Measurements from ENCODE around the gene STYX.
"Not testable (repeated sequence)": the region's sequence is repeated elsewhere in the genome, so short reads cannot be mapped to it uniquely, and the experiment has no call there.

The STYX gene

DNA sequence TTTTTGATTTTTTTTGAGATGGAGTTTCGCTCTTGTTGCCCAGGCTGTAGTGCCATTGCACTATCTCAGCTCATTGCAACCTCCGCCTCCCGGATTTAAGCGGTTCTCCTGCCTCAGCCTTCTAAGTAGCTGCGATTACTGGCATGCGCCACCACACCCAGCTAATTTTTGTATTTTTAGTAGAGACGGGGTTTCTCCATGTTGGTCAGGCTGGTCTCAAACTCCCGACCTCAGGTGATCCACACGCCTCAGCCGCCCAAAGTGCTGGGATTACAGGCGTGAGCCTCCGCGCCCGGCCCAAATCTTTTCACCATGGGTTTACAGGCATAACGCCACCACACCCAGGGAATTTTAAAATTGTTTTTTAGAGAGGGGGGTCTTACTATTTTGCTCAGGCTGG, 931 bp upstream of the STYX start:
- DNase-seq, result not testable (repeated sequence)

- DNase-seq, result no peak
Measured at GRCh38 chr14:52729585-52729924, 411 bp upstream of the STYX start.

DNA sequence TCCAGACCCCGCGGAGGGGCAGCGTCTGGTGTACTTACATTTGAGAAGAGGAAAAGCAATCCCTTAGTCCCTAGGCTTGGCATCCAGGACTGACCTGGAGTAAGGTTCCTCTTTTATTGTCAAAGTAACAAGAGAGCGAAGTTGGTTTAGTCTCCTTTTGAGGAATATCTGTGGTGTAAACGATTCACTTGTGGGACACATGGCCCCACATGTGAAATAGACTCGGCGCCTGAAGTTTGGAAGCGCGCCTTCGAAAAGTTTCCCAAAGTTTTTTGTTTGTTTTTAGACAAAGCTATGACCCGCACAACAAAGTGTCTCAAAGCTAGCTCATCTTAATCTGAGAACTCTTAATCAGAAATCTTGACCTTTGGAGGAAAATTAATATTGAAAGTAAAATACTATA, 744 bp downstream of the STYX start:
- no peak for DNase-seq

DNA sequence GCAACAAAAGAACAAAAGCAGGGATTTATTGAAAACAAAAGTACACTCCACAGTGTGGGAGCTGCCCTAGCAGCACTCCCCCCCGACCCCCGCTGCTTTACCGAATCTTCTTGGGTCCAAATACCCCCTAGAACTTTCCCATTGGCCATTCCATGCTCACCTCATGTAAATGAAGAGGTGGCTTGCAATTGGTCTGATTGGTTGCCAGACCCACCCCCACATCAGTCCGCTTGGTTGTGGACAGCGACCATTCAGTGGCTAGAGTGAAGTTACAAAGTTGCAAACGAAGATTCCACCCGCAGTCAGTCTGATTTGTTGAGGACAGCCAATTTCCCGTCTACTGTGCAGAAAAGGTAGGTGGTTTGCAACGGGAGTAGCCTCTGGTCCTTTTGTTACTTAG, 3.9 kb downstream of the STYX start:
- no peak for DNase-seq

DNA sequence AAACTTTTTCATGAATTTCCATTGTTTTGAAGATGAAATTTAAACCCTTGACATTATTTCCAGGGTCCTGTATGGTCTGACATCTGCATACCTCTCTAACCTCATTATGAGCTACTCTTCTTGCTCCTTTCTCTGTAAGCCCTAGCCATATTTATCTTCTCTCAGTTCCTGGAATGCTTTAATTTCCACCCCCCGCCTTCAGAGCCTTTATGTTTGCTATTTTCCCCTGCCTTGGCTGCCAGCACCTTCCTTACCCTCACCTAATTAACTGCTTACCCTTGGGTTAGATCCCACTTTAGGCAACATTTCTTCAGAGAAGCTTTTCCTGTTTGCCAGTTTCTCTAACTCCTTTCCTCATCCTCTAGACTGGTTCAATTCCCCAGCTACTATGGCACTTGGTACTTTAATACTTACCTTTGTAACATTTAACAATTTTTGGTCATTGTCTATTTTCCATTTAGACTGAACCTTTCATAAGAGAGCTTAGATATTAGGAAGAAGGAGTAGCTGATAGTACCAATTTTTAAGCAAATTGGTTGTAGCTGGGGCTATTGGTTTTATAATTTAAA, 6.0 kb downstream of the STYX start:
- no peak for DNase-seq

DNA sequence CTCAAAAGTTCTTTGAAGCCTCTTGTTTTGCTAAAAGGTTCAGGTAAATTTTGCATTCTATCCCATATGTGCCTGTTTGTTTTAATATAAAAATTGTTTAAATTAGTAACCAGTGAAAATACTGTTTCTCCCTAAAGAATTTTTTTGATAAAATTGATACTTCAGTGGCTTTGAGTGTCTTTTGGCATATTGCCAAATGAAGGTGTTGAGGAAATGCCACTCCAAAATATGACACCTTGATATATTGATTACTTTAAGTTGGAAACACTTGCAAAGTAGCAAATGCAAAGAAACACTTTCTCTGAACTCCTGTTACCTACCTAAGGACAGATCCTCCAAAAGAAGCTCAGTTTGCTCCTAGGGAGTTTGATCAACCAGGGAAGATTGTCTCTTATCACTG, 8.4 kb downstream of the STYX start:
- no peak for DNase-seq

DNA sequence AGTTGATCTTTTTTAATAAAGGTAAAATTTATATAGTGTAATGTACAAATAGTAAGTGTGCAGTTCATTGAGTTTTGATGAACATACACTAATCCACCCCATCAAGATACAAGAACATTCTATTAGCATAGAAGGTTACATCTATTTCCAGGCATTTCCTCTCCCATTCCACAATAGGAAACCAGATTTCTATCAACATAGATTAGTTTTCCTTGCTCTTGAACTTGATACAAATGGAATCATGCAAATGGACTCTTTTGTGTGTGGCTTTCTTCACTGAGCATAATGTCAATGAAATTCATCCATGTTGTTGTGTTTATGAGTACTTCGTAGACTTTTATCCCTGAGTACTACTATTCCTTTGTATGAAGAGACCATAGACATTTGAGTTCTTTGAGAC, 10.8 kb downstream of the STYX start:
- no peak for DNase-seq

DNA sequence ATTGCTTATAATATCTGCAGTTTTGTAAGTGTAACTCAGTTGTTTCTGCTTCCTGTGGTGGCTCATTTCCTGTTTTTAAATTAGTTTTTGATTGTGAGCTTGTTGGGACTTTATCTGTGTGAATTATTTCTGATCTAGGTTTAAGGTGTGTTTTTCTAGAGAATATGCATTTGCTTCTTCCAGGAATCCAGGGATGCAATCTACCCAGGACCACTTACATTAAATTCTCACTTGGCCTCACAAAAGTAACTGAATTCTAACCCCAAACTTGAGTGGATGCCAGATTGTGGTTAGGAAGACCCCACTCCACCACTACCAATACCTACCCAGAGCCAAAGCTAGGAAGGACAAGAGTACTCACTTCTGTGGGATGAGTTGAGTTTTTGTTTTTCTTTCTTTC, 11.9 kb downstream of the STYX start:
- no peak for DNase-seq

DNA sequence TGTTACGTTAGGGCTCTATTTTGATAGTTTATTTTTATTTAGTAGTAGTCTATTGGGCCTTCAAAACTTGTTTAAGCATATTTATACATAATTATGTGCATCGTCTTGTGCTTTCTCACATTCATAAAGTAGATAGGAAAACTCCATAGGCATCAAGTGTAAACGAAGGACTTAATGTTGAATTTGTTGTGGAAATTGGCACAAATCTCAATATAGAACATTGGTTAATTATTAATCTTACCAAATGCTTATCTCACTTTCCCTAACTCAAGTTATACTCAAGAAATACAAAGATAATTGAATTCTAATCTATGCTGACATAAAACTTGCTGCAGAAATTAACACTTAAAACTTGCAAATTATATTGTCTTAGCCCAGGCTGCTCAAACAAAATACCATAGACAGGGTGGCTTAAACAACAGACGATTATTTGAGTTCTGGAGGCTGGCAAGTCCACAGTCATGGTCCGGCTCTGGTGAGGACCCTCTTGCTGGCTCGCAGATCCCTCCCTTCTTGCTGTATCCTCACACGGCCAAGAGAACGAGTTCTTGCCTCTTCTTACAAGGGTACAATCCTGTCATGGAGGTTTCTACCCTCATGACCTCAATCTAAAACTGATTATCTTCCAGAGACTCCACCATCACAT, 18.8 kb downstream of the STYX start:
- DNase-seq, result no peak

DNA sequence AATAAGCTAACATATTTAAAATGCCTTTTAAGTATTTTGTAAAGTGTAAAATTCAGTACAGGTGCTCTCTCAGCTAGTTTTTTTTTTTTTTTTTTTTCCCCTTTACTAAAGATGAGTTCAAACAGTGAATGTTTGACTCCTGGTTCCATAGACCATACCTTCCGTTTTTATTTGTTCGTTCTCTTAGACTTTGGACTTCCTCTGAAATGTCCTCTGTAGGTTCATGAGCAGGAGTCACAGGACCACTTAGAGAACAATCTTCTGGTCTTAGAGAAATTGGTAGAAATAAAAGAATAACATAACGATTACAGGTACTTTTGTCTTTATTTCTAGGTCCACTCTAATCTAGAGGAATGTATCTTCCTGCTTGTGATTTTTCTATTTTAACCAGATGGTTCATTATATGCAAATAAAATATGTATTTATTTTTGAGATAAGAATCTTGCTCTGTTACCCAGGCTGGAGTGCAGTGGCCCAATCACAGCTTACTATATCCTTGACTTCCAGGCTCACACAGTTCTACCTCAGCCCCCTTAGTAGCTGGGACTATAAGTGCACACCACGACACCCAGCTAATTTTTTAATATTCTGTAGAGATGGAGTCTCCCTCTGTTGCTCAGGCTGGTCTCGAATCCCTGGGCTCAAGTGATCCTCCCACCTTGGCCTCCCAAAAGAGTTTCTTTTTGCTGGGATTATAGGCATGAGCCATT, 25.8 kb downstream of the STYX start:
- DNase-seq, result no peak

GRCh38 chr14:52759145-52759544, 29.2 kb downstream of the STYX start:
- DNase-seq, result no peak

- not testable (repeated sequence) for DNase-seq
Measured at GRCh38 chr14:52762923-52763322, 33.0 kb downstream of the STYX start.

DNA sequence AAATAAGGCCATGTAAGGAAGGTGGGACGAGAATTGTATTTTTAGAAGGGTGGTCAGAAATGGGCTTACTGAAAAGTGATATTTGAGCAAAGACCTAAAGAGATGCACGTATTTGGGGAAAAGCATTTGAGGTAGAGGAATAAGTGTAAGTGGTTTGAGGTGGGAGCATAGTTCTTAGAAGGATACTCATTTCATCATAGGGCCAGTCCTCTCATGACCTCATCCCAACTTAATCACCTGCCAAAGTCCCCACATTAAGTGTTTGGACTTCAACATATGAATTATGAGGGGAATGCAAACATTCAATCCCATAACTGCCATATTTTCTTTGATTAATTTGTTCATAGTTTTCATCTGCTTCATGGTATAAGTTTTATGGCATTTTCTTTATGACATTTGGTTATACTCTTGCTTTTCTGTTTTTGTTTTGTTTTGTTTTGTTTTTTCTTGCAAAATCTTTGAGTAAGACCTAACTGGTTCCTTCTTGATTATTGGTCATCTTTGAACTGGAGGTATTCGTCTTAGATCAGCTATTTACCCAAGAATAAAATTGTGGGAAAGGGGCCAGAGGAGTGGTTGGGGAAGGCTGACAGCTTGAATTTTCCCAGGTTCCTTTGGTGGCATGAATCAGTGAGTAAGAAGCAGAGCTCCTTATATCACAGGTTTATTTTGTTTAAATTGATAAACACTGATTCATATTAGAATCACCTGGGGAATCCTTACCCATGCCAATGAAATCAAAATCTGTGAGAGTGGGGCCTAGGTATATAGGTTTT, 37.3 kb downstream of the STYX start:
- DNase-seq, result no peak

DNA sequence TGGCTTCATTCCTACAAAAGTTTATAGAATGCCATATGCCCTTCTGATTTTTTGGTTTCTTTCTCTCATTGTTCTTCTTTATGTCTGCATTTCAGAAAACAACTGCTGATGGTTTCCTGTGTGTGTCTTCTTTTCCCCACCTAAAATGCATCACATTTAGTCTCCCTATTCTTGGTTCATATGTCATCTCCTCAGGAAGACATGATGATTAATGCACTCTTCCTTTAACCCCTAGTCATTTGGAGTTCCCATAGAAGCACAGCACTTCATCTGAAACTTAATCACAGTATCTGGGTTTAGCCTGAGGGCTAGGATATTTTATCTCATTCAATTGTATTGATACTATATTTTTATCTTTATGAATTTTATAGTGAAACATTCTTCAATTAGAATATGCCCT, 39.9 kb downstream of the STYX start:
- no peak for DNase-seq

DNA sequence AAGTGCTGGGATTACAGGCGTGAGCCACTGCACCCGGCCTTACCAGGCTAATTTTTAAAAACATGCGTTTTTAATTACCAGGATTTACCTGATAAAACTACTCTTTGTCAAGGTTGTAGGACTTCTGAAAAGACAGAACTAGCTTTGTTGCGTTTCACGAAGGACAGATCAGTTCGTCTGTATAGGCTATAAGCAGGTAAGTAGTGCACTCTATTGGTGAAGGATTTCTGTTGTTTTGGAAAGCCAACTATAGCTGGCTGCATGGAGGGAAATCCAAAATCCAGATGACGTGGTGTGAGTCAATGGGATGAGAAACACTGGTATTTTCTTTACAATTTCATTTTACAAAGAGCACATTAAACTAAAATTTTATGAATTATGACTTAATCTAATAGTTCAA, 46.9 kb downstream of the STYX start:
- no peak for DNase-seq

GRCh38 chr14:52778702-52779101, 48.7 kb downstream of the STYX start:
- DNase-seq, result no peak

- DNase-seq, result no peak
Measured at GRCh38 chr14:52780893-52781292, 50.9 kb downstream of the STYX start.

GRCh38 chr14:52781629-52782028, 51.7 kb downstream of the STYX start:
- no peak for DNase-seq

DNA sequence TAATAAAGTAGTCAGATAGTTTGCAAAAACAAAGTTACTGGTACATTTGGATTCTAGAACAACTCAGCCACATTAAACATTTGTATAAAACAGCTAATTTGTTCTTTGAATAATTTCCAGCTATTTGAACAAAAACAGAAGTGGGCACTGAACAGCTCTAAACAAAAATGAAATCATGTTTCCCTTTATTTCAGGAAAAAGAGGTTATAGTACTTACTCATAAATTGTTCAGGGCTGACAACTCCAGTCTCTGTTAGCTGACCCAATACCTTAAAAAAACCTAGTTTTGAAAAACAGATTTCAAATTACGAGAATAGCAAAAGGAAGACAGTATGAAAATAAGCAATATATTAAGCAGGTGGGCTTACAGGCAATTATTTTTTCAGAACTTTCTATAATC, 53.2 kb downstream of the STYX start:
- no peak for DNase-seq

GRCh38 chr14:52786887-52787286, 56.9 kb downstream of the STYX start:
- DNase-seq, result no peak

DNA sequence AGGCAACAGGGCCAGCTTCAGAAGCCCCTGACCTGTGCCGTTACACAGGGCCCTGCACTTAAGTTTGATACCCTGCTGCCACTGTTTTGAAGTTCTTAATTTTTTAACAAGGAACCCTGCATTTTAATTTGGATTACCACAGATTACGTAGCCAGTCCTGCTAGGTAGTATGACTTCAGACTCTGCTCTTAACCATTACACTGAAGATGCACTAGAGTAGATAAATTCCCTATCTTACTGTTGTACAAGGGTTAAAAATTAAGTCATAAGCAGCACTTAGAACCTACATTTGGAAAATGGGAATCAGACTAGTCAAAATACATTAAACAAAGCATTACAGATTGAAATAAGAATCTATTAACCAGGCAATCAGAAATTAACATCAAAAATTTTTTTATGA, 59.2 kb downstream of the STYX start:
- no peak for DNase-seq

- DNase-seq, result no peak
Measured at GRCh38 chr14:52790011-52790755, 60.2 kb downstream of the STYX start.

DNA sequence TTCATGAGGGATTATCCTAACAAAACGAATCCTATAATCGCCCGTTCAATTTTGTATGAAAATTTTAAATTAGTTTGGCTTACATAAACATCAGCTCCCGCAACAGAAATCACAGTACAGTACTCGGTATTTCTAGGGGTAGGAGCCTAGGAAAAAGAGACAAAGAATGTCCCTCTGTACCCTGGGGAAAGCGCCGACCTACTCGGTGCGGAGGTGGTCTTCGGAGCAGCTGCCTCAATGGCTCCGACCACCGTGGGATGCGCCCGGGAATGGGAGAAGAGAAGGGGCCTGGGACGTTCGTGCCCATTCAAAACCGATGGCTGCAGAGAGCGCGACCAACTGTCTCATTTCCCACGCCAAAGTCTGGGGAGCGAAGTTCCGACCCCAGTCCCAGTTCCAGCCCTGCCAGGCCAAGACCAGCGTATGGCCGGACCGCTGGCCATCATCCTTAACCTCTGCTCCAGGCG, 60.8 kb downstream of the STYX start:
- DNase-seq, result no peak

All from effector CD4-positive, alpha-beta T cell (primary cell).